NCI-H128 (cell line): ENCODE measurements around the gene SPIN2A.
"Not testable (repeated sequence)": the region's sequence is repeated elsewhere in the genome, so short reads cannot be mapped to it uniquely, and the experiment has no call there.

ENCODE experiments used
- DNase-seq: peaks from one replicate; lab custom pipeline; 2025; ENCODE audit not compliant: unreplicated experiment; lab: John Stamatoyannopoulos, UW

SPIN2A gene

GRCh38 chrX:57103489-57103888 is 33.7 kb downstream of the SPIN2A start:
- no peak for DNase-seq

- DNase-seq = not testable (repeated sequence)
Observed at GRCh38 chrX:57102918-57103317, 34.3 kb downstream of the SPIN2A start.
